ENCODE data around the gene ITGB2.
A peak's percentile ranks its signal among the peaks of the same experiment; 100 is the strongest.

The ITGB2 gene

DNA sequence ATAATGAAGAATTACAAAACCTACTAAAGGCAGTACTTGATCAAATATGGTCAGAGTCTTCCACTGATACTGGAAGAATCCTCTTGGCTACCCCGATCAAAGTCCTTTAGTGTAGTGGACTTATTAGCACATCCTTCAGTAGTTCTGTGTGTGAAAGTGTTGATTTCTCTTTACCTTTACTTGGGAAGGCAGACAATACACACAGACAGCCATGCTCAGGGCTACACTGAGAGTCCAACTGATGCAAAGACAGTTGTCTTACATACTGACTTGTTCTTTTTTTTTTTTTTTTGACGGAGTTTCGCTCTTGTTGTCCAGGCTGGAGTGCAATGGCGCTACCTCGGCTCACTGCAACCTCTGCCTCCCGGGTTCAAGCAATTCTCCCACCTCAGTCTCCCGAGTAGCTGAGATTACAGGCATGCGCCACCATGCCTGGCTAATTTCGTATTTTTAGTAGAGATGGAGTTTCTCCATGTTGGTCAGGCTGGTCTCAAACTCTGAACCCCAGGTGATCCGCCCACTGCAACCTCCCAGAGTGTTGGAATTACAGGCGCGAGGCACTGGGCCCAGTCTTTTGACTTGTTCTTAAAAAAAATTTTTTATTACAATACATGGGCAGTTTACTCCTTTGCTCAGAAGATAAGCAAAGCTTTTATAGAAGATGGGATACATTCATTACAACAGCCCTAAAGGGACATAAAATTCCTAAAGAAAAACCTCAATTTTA, 43.7 kb downstream of the ITGB2 start:
- H3K4me3 ChIP-seq (ENCODE audit: low read depth, low read length) = no peak overlapping the region
- POLR2A ChIA-PET = no interaction called here
- no peak for DNase-seq (ENCODE audit: low read depth, low spot score)
- TF ChIP-seq, protein P1, sequence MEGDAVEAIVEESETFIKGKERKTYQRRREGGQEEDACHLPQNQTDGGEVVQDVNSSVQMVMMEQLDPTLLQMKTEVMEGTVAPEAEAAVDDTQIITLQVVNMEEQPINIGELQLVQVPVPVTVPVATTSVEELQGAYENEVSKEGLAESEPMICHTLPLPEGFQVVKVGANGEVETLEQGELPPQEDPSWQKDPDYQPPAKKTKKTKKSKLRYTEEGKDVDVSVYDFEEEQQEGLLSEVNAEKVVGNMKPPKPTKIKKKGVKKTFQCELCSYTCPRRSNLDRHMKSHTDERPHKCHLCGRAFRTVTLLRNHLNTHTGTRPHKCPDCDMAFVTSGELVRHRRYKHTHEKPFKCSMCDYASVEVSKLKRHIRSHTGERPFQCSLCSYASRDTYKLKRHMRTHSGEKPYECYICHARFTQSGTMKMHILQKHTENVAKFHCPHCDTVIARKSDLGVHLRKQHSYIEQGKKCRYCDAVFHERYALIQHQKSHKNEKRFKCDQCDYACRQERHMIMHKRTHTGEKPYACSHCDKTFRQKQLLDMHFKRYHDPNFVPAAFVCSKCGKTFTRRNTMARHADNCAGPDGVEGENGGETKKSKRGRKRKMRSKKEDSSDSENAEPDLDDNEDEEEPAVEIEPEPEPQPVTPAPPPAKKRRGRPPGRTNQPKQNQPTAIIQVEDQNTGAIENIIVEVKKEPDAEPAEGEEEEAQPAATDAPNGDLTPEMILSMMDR (IDR thresholded peaks at IDR 0.05; ENCODE audit: insufficient read depth, low read length, missing control alignments) = no peak
- CTCF ChIA-PET = interaction anchor here (1.0 to 3.0 kb wide), 5 partner anchors 31 to 84 kb away, joined by 3 to 7 read pairs (median 3); partner anchors contain the start of gene UBE2G2

DNA sequence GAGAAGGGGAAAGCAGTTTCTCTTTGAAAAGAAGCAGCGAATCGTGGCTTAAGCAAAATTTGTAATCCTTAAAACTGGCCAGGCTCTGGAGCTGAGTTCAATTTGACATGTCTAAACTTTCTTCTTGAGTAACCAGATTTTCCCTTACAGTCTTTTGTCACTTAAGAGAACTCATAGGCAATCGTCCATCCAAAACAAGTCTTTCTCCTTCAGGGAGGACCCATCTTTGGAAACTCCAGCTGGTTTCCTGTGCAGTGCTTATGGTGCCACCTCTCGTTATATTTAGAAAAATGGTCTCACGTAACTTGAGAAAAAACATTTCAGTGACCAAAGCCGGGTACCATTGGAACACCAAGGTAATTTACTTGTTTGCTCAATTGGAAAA, 45.4 kb downstream of the ITGB2 start:
- TF ChIP-seq, protein P1 (IDR thresholded peaks at IDR 0.05; ENCODE audit: insufficient read depth, low read length, missing control alignments) = no peak
- no peak overlapping the region for H3K4me3 ChIP-seq (ENCODE audit: low read depth, low read length)
- ChIA-PET POLR2A (no interaction called here), CTCF (interaction anchor here (0.7 to 3.0 kb wide), 7 partner anchors 17 to 82 kb away, joined by 3 to 7 read pairs (median 6); partner anchors contain the start of gene UBE2G2)
- DNase-seq (ENCODE audit: low read depth, low spot score) = no peak

DNA sequence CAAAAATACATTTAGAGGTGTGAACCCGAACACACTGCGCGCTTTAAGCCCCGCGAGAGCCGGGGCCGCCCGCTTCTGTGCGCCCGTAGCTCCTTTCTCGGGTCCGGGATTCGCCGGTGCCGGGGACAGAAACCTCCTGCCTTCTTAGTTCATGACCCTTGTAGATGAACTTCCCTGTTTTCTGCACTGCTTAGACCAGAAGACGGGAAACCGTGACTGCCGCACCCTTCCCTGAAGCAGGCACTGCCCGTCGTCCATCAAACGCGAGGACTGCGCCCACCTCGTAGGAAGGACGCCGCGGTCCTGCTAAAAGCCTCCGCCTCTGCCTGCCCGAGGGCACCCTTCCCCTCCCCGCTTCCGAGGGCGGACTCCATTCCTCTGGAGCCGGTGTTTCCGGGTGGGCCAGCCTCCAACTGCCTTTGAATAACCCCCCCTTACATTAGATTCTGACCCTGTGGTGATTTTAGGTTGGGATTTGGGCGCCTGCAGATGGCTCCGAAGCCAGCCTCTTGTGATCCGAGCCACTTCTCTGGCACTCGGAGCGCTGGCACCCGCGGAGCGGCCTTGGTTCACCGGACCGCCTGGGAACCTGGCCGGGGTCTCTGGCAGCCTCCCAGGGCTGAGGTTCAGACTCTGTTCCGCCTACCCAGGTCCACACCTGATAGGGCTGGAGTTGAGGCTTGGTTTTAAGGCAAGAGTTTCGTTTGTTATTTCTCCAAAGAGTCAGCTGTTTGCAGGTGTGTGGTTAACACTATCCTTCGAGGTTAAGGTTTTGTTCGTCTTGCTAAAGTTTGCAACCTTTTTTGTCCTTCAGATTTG, 46.0 kb downstream of the ITGB2 start:
- DNase-seq (ENCODE audit: low read depth, low spot score) = no peak
- POLR2A ChIA-PET = interaction anchor here (1.1 kb wide), 1 partner anchor 75 kb away, joined by 3 read pairs; no protein-coding TSS in a partner anchor
- TF ChIP-seq, protein P1 (IDR thresholded peaks at IDR 0.05; ENCODE audit: insufficient read depth, low read length, missing control alignments) = no peak
- CTCF ChIA-PET = interaction anchor here (0.7 to 3.3 kb wide), 9 partner anchors 18 to 81 kb away, joined by 3 to 12 read pairs (median 6); partner anchors contain the start of gene UBE2G2
- H3K4me3 ChIP-seq (ENCODE audit: low read depth, low read length) = peak overlapping the region; percentile 65

DNA sequence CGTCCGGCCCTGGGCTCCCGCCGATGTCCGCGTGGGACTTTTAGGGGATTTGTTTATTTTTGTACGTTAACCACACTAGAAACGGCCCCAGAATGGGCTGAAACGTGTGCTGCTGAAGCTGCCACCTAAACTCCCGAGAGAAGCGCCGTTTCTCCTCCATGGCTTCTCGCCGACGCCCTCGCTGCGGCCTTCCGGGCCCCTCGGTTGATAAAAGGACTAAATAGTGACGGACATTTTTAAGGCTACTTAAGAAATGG, 46.5 kb downstream of the ITGB2 start:
- ChIA-PET POLR2A (interaction anchor here (0.7 to 2.0 kb wide), 8 partner anchors 14 to 81 kb away, joined by 3 to 9 read pairs (median 3); partner anchors contain the start of genes SUMO3 and UBE2G2), CTCF (interaction anchor here (1.0 to 3.3 kb wide), 4 partner anchors 53 to 81 kb away, joined by 3 to 12 read pairs (median 5); no protein-coding TSS in a partner anchor)
- TF ChIP-seq, protein P1 (IDR thresholded peaks at IDR 0.05; ENCODE audit: insufficient read depth, low read length, missing control alignments) = no peak
- DNase-seq (ENCODE audit: low read depth, low spot score) = no peak
- H3K4me3 ChIP-seq (ENCODE audit: low read depth, low read length) = peak overlapping the region; percentile 65

DNA sequence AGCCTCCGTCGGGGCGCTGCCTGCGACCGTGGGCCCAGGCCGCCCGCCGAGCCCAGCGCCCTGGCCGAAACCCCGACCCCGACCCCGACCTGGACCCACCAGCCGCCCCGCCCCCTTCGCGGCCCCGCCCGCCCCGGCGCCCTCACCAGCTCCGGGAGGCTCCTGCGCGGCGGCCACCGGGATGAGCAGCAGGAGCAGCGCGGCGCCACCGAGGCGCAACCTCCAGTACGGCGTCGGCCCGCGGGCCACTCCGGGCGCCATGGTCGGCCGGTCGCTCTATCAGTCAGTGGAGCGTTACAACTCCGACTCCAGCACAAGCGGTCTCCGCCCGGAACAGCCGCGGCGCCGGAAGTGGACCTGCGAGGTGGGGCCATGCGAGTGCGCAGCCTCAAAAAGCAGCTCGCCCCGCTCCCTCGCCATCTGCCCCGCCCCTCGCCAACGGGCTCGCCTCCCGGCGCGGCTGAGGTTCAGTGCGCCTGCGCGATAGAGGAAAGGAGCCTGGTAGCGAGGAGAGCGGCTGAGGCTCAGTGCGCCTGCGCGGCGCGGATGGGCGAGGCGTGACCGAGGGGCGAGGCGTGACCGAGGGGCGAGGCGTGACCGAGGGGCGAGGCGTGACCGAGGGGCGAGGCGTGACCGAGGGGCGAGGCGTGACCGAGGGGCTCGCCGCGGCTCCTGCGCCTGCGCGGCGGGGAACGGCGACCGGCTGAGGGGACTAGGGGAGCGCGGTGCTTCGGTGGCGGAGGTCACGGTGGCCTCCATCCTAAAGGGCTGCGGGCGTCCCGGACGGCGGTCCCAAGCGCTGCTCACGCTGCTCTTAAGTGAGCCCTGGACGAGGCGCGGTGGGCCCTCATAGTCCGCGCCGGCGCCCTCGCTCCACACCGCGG, 47.1 kb downstream of the ITGB2 start, which contains the start of gene PTTG1IP:
Gene PTTG1IP, minus strand, starts transcription at position 335 of the 884 bp plus-strand sequence. Its CDS starts 74 bp downstream, at position 261.
- CTCF ChIA-PET = interaction anchor here (1.0 to 3.3 kb wide), 5 partner anchors 16 to 264 kb away, joined by 3 to 12 read pairs (median 5); no protein-coding TSS in a partner anchor

More for the DNA sequence above, 47.1 kb downstream of the ITGB2 start, which contains the start of gene PTTG1IP:
- POLR2A ChIA-PET = interaction anchor here (0.6 to 2.0 kb wide), 11 partner anchors 13 to 80 kb away, joined by 3 to 9 read pairs (median 3); partner anchors contain the start of genes SUMO3 and UBE2G2
- peak; percentile 46 for DNase-seq (ENCODE audit: low read depth, low spot score)
- TF ChIP-seq, protein P1 (IDR thresholded peaks at IDR 0.05; ENCODE audit: insufficient read depth, low read length, missing control alignments) = no peak
- H3K4me3 ChIP-seq (ENCODE audit: low read depth, low read length) = peak within 1 kb of the TSS; percentile 83

Data from AG04449 (cell line).